ENCODE results near the gene PDCD5.

- TF ChIP-seq CTCF (conservative IDR thresholded peaks at IDR 0.05): no peak
- no peak for TF ChIP-seq EZH2 (IDR thresholded peaks at IDR 0.05; ENCODE audit: low read depth)
Observed at GRCh38 chr19:32630338-32630737, 49.3 kb downstream of the PDCD5 start.

Data from PC-9 (cell line).